GM21528 (cell line): ENCODE results near the gene EEPD1.
"Not testable (repeated sequence)": the region's sequence is repeated elsewhere in the genome, so short reads cannot be mapped to it uniquely, and the experiment has no call there.

Experiments
- ATAC-seq: cut with Tn5 transposase; IDR thresholded peaks from one replicate; pipeline ENCODE4 v1.9.1; 2021; ENCODE audit warnings: mild to moderate bottlenecking, moderate library complexity; ENCODE audit not compliant: unreplicated experiment, low FRiP score

EEPD1 gene

GRCh38 chr7:36312915-36313334, 159.9 kb downstream of the EEPD1 start:
- no peak for ATAC-seq

GRCh38 chr7:36313607-36314006, 160.6 kb downstream of the EEPD1 start:
- no peak for ATAC-seq

- ATAC-seq, result no peak
Observed at GRCh38 chr7:36314491-36314890, 161.4 kb downstream of the EEPD1 start.

- no peak for ATAC-seq
Observed at GRCh38 chr7:36315309-36315944, 162.4 kb downstream of the EEPD1 start.

GRCh38 chr7:36316319-36316718, 163.3 kb downstream of the EEPD1 start:
- ATAC-seq, result no peak

GRCh38 chr7:36317276-36317675, 164.2 kb downstream of the EEPD1 start:
- no peak for ATAC-seq

- ATAC-seq, result no peak
Observed at GRCh38 chr7:36318116-36318515, 165.1 kb downstream of the EEPD1 start.

- ATAC-seq, result not testable (repeated sequence)
Observed at GRCh38 chr7:36321284-36321683, 168.2 kb downstream of the EEPD1 start.

GRCh38 chr7:36336390-36336789, 183.3 kb downstream of the EEPD1 start:
- no peak for ATAC-seq

GRCh38 chr7:36338256-36338655, 185.2 kb downstream of the EEPD1 start:
- no peak for ATAC-seq

GRCh38 chr7:36343548-36343947, 190.5 kb downstream of the EEPD1 start:
- ATAC-seq, result no peak

- no peak for ATAC-seq
Observed at GRCh38 chr7:36344622-36345021, 191.6 kb downstream of the EEPD1 start.

GRCh38 chr7:36346260-36346831, 193.3 kb downstream of the EEPD1 start:
- no peak for ATAC-seq

GRCh38 chr7:36348256-36348655, 195.2 kb downstream of the EEPD1 start:
- ATAC-seq, result no peak

GRCh38 chr7:36348771-36349170, 195.7 kb downstream of the EEPD1 start:
- ATAC-seq, result no peak

GRCh38 chr7:36349626-36350025, 196.6 kb downstream of the EEPD1 start:
- no peak for ATAC-seq
